ENCODE data around the gene CACNB4.
"Not testable (repeated sequence)": the region's sequence is repeated elsewhere in the genome, so short reads cannot be mapped to it uniquely, and the experiment has no call there.

DNA sequence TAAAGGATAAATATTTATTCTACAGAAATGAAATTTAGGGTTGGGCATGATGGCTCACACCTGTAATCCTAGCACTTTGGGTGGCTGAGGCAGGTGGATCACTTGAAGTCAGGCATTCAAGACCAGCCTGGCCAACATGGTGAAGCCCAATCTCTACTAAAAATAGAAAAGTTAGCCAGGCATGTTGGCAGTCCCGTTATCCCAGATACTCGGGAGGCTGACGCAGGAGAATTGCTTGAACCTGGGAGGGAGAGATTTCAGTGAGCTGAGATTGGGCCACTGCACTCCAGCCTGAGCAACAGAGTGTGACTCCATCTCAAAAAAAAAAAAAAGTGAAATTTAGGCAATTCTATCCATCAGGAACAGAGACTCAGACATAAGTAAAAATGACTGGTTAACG is 8.1 kb downstream of the CACNB4 start:
- TF ChIP-seq, protein P1, sequence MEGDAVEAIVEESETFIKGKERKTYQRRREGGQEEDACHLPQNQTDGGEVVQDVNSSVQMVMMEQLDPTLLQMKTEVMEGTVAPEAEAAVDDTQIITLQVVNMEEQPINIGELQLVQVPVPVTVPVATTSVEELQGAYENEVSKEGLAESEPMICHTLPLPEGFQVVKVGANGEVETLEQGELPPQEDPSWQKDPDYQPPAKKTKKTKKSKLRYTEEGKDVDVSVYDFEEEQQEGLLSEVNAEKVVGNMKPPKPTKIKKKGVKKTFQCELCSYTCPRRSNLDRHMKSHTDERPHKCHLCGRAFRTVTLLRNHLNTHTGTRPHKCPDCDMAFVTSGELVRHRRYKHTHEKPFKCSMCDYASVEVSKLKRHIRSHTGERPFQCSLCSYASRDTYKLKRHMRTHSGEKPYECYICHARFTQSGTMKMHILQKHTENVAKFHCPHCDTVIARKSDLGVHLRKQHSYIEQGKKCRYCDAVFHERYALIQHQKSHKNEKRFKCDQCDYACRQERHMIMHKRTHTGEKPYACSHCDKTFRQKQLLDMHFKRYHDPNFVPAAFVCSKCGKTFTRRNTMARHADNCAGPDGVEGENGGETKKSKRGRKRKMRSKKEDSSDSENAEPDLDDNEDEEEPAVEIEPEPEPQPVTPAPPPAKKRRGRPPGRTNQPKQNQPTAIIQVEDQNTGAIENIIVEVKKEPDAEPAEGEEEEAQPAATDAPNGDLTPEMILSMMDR (conservative IDR thresholded peaks at IDR 0.05; ENCODE audit: low read depth, low read length) = not testable (repeated sequence)
- TF ChIP-seq RAD21 (IDR thresholded peaks at IDR 0.05; ENCODE audit: low read length); CEBPB (IDR thresholded peaks at IDR 0.05; ENCODE audit: low read depth, low read length); POLR2A (IDR thresholded peaks at IDR 0.05; ENCODE audit: low read depth, low read length); RFX5 (IDR thresholded peaks at IDR 0.05; ENCODE audit: low read depth, low read length); CHD1 (IDR thresholded peaks at IDR 0.05; ENCODE audit: low read depth, low read length); RCOR1 (IDR thresholded peaks at IDR 0.05; ENCODE audit: insufficient replicate concordance, low read length); SMC3 (IDR thresholded peaks at IDR 0.05; ENCODE audit: low read depth, low read length); MAFK (IDR thresholded peaks at IDR 0.05; ENCODE audit: low read depth, low read length); MXI1 (IDR thresholded peaks at IDR 0.05; ENCODE audit: borderline replicate concordance, low read depth, low read length); BHLHE40 (IDR thresholded peaks at IDR 0.05; ENCODE audit: low read depth, low read length); MAZ (IDR thresholded peaks at IDR 0.05; ENCODE audit: borderline replicate concordance, low read depth, low read length): not testable (repeated sequence)
- TF ChIP-seq, protein P2, sequence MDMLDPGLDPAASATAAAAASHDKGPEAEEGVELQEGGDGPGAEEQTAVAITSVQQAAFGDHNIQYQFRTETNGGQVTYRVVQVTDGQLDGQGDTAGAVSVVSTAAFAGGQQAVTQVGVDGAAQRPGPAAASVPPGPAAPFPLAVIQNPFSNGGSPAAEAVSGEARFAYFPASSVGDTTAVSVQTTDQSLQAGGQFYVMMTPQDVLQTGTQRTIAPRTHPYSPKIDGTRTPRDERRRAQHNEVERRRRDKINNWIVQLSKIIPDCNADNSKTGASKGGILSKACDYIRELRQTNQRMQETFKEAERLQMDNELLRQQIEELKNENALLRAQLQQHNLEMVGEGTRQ (IDR thresholded peaks at IDR 0.05; ENCODE audit: low read depth, low read length) = not testable (repeated sequence)
